SK-MEL-5 (cell line): ENCODE data around the gene STC2. TPM values are rescaled to one million over a fixed set of nuclear protein-coding genes. Genes with fewer than 3 reads are reported as not detected.

Experiments
- DNase-seq: peaks from one replicate; pipeline ENCODE4 v3.0.0-alpha.2; 2016; ENCODE audit warnings: low read depth, low spot score
- in situ Hi-C: cut with HindIII; loops from 2 replicates; pipeline ENCODE4 v1.10.0; 2016; ENCODE audit warnings: low sequenced_read_pairs, high pct_unique_total_duplicates, low pct_unique_long_range_greater_than_20kb
- total RNA-seq: library from RNA; depleted of rRNA; stranded (reverse); fragments of >200 nt; shearing (Covaris generic); gene quantifications from 2 replicates; pipeline ENCODE4 v1.2.3, GENCODE V29; 2014

Gene STC2
- total RNA-seq, 1 experiment from 2014 or later = 0.13 TPM

GRCh38 chr5:173302546-173303155, 25.6 kb downstream of the STC2 start:
- in situ Hi-C loops = no loop called here
- peak; percentile 23 for DNase-seq

GRCh38 chr5:173301695-173302545, 26.3 kb downstream of the STC2 start:
- in situ Hi-C loops = no loop called here
- no peak for DNase-seq

- in situ Hi-C loops = no loop called here
- no peak for DNase-seq
Observed at GRCh38 chr5:173300389-173301047, 27.7 kb downstream of the STC2 start.

- in situ Hi-C loops = no loop called here
- no peak for DNase-seq
Observed at GRCh38 chr5:173299820-173300219, 28.4 kb downstream of the STC2 start.

- in situ Hi-C loops = no loop called here
- no peak for DNase-seq
Observed at GRCh38 chr5:173298213-173298926, 29.8 kb downstream of the STC2 start.

DNA sequence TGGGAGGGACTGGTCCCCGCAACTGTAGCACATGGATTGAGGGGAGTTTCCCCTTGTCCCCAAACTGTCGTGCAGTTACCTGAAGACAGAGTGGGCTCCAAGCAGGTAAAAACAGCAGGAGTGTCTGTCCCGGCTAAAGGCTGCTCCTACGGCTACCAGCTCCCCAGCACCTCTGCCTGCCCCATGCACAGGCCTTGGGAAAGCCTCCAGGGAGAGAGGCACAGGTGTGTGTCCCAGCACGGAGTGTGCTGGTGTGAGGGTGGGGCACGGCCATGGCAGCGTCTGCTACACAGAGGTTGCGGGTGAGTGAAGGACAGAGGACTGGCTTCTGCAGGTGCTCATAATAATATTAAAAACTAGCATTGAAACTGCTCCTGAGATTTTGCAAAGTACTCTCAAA, 30.4 kb downstream of the STC2 start:
- no peak for DNase-seq
- in situ Hi-C loops = no loop called here

DNA sequence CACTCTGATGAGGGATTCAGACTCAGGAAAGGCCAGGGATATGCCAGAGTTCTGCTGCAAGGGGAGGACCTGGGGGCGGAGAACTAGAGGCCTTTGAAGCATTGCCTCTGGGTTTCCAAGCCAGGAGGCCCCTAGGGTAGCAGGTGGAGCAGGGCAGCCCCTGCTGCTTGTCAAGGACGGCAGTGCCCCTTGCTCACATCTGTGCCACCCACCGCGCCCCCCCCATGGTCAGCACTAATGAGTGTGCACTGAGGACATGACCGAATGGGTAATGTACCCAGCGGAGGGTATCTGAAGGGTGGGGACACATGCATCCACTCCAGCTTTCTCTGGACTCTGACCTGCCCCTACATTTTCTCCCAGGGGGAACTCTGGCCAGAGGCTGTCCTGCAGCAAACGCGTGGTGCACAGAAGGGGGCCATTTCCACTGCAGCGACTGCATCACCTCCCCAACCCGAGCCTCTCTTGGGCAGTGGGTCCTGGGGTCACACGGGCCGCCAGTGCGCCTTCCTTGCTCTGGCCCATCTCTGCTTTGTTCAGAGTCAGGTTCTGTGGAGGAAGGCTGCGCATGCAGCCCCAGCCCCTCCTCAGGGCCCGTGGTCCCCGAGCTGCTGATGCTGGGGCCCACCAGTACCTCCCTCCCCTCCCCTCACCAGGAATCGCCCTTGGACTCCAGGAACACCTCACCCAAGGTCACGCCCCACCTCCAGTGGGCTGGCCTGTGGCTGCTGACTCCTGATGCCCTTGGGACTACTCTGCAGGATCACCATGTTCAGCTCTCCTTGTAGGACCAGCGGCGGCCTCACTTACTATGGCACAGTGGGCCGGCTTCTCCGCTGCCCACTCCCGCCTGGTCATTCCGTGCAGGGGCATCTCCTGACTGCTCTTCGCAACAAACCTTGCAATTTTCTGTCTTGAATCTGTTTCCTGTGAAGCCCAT, 31.2 kb downstream of the STC2 start:
- in situ Hi-C loops = no loop called here
- no peak for DNase-seq

DNA sequence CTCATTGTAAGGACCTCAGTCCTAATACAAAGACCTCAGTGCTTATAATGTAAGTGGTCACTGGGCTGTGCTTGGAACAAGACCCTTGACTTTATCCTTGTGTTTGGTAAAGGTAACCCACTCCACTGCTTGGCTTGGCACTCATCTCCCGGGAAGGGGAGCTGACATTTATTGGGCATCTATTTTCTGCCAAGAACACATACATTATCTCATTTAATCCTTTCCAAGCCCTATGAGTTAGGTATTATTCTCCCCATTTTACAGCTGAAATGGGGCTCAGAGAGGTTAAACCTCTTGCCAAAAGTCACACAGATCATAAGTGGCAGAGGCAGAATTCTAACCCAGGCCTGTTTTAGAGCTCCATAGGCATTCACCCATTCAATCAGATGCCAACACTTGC, 32.4 kb downstream of the STC2 start:
- in situ Hi-C loops = no loop called here
- no peak for DNase-seq

GRCh38 chr5:173294673-173295320, 33.4 kb downstream of the STC2 start:
- no peak for DNase-seq
- in situ Hi-C loops = no loop called here

DNA sequence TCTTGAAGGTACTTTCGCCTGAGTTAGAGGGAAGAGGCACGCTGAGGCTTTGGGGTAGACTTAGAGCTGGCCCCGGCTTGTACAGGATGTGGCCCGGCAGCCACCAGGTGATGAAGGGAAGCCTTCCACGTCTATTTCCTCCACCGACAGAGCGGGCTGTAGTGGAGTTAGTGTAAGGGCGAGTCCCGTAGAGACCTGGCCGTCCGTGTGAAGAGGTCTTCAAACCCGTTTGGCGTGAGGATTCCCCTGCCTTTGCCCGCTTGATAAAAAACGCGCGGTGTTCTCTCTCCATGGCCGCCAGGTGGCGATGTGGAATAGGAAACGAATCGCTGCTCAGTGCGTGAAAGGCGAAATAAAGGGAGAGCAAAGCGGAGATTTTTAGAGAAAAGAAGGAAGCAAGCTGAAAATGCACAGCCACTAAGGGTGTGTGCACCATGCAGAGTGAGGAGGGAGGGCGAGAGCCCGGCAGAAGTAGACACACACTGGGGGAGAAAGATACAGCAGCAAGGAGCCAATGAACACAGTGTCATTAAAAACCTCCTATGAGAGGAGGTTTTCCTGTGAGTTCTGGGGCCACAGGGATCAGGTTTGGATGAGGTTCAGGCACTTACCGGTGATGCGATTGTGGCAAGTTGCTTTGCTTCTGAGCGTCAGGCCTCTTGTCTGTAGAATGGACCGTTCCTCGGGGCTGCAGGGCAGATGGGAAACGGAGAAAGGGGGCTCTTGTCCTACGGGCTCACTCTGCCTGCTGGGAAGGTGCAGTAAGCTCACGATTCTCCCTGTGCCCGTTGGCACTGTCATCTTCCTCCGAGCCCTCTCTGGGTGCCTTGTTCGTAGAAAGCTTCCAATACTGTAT, 34.2 kb downstream of the STC2 start:
- in situ Hi-C loops = no loop called here
- DNase-seq = peak; percentile 78

GRCh38 chr5:173291722-173292658, 36.2 kb downstream of the STC2 start:
- in situ Hi-C loops = no loop called here
- no peak for DNase-seq

- in situ Hi-C loops = no loop called here
- peak; percentile 11 for DNase-seq
Observed at GRCh38 chr5:173290477-173291131, 37.6 kb downstream of the STC2 start.

DNA sequence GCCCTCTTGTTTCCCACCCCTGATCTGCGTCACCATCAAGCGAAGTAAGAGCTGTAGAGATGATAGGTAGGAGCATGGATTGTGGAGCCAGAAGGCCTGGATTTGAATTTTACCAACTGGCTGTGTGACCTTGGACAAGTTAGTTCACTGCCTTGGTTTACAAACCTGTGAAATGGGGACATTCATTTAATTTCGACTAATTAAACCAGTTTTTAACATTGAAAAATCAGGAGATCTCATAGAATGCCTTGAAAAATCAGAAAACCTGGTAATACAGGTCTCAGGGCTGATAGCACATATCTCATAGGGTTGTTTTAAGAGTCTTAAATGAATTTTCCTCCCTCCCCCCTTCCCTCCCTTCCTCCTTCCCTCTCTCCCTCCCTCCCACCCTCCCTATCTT, 38.8 kb downstream of the STC2 start:
- DNase-seq = no peak
- in situ Hi-C loops = no loop called here

- in situ Hi-C loops = no loop called here
- DNase-seq = no peak
Observed at GRCh38 chr5:173288632-173289031, 39.6 kb downstream of the STC2 start.
